Endothelial cell (in vitro differentiated cells): ENCODE results near the gene VOPP1. TPM values are rescaled to one million over a fixed set of nuclear protein-coding genes. Genes with fewer than 3 reads are reported as not detected.
"Not testable (repeated sequence)": the region's sequence is repeated elsewhere in the genome, so short reads cannot be mapped to it uniquely, and the experiment has no call there.

ENCODE experiments used
- DNase-seq: peaks from one replicate; pipeline ENCODE4 v3.0.0; 2021; ENCODE audit warnings: low spot score
- H3K27ac Mint-ChIP-seq: one replicate; pipeline ENCODE4 v1.8.0; 2021; ENCODE audit warnings: mixed read lengths, inconsistent platforms; ENCODE audit not compliant: unreplicated experiment
- H3K27me3 Mint-ChIP-seq: one replicate; pipeline ENCODE4 v1.8.0; 2021; ENCODE audit warnings: mild to moderate bottlenecking, moderate library complexity, mixed read lengths, inconsistent platforms; ENCODE audit not compliant: unreplicated experiment
- H3K36me3 Mint-ChIP-seq: one replicate; pipeline ENCODE4 v1.8.0; 2021; ENCODE audit warnings: mild to moderate bottlenecking, low read depth, mixed read lengths, inconsistent platforms; ENCODE audit not compliant: unreplicated experiment
- H3K4me1 Mint-ChIP-seq: one replicate; pipeline ENCODE4 v1.8.0; 2021; ENCODE audit warnings: mild to moderate bottlenecking, mixed read lengths, inconsistent platforms; ENCODE audit not compliant: unreplicated experiment
- H3K4me3 Mint-ChIP-seq: one replicate; pipeline ENCODE4 v1.8.0; 2021; ENCODE audit warnings: mild to moderate bottlenecking, mixed read lengths, inconsistent platforms; ENCODE audit not compliant: unreplicated experiment
- H3K9me3 Mint-ChIP-seq: one replicate; pipeline ENCODE4 v1.8.0; 2021; ENCODE audit warnings: mixed read lengths, inconsistent platforms; ENCODE audit not compliant: unreplicated experiment
- CTCF ChIP-seq: fragments of 200-600 bp; sonication (generic); IDR thresholded peaks from one replicate; pipeline ENCODE4 v1.5.0; 2021; ENCODE audit warnings: antibody characterized with exemption; ENCODE audit not compliant: unreplicated experiment
- total RNA-seq: library from RNA; stranded (reverse); fragmentation: NEBNext Ultra II Directional; extraction: Animal tissue kit (Norgen Biotek cat#: 25700); gene quantifications from one replicate; pipeline ENCODE4 v1.2.1, GENCODE V29; 2021; ENCODE audit not compliant: unreplicated experiment

VOPP1 gene
- total RNA-seq, 1 donor from 2014 or later = 54.2 TPM

- H3K36me3 Mint-ChIP-seq = no peaks in the 10 kb centered on the region
- H3K4me3 Mint-ChIP-seq = no peak overlapping the region
- H3K9me3 Mint-ChIP-seq = no peaks in the 10 kb centered on the region
- DNase-seq = no peak
- H3K27me3 Mint-ChIP-seq = peaks cover 5% of the 10 kb centered on the region
- TF ChIP-seq CTCF = no peak
- H3K4me1 Mint-ChIP-seq = no peaks in the 10 kb centered on the region
- peak overlapping the region; percentile 58 for H3K27ac Mint-ChIP-seq
Observed at GRCh38 chr7:55588379-55588699, 16.0 kb upstream of the VOPP1 start.

- H3K36me3 Mint-ChIP-seq = no peaks in the 10 kb centered on the region
- peaks cover 5% of the 10 kb centered on the region for H3K27me3 Mint-ChIP-seq
- H3K27ac Mint-ChIP-seq = no peak overlapping the region
- no peak for TF ChIP-seq CTCF
- no peaks in the 10 kb centered on the region for H3K4me1 Mint-ChIP-seq
- no peak for DNase-seq
- H3K4me3 Mint-ChIP-seq = no peak overlapping the region
- H3K9me3 Mint-ChIP-seq = no peaks in the 10 kb centered on the region
Observed at GRCh38 chr7:55587687-55588378, 15.5 kb upstream of the VOPP1 start.

GRCh38 chr7:55582656-55583055 is 10.4 kb upstream of the VOPP1 start:
- not testable (repeated sequence) for H3K27me3 Mint-ChIP-seq, H3K4me1 Mint-ChIP-seq, H3K9me3 Mint-ChIP-seq, H3K4me3 Mint-ChIP-seq, DNase-seq, H3K36me3 Mint-ChIP-seq, H3K27ac Mint-ChIP-seq

GRCh38 chr7:55576753-55577152 is 4.5 kb upstream of the VOPP1 start:
- Mint-ChIP-seq H3K27me3 (peaks cover 6% of the 10 kb centered on the region), H3K36me3 (peaks cover 4% of the 10 kb centered on the region), H3K9me3 (no peaks in the 10 kb centered on the region), H3K27ac (no peak overlapping the region), H3K4me1 (peaks cover 24% of the 10 kb centered on the region), H3K4me3 (no peak overlapping the region)
- no peak for DNase-seq
- TF ChIP-seq CTCF = no peak

GRCh38 chr7:55575733-55576132 is 3.4 kb upstream of the VOPP1 start:
- Mint-ChIP-seq H3K9me3 (no peaks in the 10 kb centered on the region), H3K27ac (no peak overlapping the region), H3K27me3 (peaks cover 8% of the 10 kb centered on the region), H3K36me3 (peaks cover 4% of the 10 kb centered on the region), H3K4me1 (peaks cover 27% of the 10 kb centered on the region), H3K4me3 (no peak overlapping the region)
- TF ChIP-seq CTCF = no peak
- DNase-seq = no peak
